HG02588 (cell line): Measurements from ENCODE around the gene KCNJ9.
"Not testable (repeated sequence)": the region's sequence is repeated elsewhere in the genome, so short reads cannot be mapped to it uniquely, and the experiment has no call there.

Experiments used
- ATAC-seq: cut with Tn5 transposase; IDR thresholded peaks from one replicate; pipeline ENCODE4 v1.9.1; 2021; ENCODE audit warnings: mild to moderate bottlenecking, moderate library complexity; ENCODE audit not compliant: unreplicated experiment

Gene KCNJ9

DNA sequence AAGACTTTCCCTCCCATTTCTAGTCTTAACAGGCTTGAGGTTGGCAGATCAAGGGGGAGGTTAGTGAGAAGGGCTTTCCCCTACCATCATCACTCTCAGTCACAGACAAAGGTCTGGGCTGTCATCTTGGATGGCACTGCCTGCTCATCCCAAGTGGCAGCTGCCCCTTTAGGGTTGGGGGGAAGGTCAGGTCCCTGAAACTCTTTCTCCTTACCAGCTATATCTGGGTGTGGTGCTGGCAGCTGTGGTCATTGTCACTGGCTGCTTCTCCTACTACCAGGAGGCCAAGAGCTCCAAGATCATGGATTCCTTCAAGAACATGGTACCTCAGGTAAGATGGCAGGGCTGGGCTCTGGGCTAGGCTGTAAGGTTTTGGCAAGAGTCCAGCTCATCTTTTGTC lies 42.4 kb downstream of the KCNJ9 start:
- ATAC-seq, result no peak

DNA sequence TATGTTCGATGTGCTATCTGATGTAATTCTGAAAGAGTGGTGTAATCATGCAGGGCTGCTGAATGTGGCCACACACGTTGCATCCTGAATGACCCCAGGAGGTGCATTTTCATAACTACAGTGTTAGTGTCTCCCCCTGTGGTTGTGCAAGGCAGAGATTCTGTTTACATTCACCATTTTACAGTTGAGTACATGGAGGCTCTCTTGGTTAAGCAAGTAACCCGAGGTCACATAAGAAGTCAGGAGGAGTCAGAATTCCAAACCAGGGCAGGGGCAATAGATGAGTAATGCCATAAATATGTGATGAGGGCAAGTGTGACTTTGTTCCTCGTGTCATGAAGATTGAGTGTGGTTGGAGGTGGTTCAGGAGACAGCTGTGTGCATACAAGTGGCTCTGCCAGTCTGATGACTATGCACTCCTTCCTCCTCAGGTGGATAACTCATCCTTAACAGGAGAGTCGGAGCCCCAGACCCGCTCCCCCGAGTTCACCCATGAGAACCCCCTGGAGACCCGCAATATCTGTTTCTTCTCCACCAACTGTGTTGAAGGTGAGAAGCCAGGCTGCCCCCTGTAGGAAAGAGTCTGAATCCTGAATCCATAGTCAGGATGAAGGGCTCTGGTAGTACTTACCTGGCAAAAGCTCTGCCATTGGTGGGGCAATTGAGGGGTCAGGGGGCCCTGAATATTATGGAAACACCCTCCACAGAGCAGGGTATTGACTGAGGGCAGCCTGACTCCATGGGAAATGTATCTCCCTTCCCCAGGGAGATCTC lies 43.6 kb downstream of the KCNJ9 start:
- ATAC-seq, result no peak

DNA sequence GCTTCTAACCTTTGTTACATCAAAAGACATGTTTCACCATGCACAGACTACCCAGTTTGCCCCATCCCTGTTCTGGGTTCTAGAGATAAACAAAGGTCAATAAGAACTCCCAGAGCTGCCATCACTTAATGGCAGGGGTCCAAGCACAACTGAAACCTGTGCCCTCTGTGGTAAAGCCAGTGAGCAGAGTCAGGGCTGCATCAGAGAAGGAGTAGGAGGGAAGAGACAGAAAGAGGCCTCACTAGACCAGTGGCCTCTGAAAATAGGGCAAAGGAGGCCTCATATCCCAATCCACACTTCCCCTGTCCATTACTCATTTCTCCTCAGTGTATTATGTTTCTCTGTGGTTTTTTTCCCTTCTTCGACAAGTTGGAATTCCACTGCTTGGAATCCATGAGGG lies 44.4 kb downstream of the KCNJ9 start:
- ATAC-seq, result no peak

DNA sequence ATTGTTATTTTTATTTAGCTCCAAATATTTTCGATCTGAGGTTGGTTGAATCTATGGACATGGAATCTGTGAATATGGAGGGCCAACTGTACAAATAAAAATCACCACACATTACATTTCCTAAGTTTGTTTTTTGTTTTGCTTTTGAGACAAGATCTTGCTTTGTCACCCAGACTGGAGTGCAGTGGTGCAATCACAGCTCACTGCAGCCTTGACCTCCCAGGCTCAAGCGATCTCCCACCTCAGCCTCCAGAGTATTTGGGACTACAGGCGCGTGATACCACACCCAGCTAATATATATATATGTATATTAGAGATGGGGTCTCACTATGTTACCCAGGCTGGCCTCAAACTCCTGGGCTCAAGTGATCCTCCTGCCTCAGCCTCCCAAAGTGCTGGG lies 45.0 kb downstream of the KCNJ9 start:
- not testable (repeated sequence) for ATAC-seq

DNA sequence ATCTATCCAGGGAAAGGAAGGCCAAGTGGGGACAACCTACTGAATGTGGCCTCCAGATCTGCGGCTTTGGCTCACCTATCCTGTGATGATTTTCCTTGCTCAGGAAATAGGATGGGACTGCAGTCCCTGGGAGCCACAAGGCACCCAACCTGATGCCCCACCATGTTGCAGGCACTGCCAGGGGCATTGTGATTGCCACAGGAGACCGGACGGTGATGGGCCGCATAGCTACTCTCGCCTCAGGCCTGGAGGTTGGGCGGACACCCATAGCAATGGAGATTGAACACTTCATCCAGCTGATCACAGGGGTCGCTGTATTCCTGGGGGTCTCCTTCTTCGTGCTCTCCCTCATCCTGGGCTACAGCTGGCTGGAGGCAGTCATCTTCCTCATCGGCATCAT lies 46.0 kb downstream of the KCNJ9 start:
- ATAC-seq, result no peak

DNA sequence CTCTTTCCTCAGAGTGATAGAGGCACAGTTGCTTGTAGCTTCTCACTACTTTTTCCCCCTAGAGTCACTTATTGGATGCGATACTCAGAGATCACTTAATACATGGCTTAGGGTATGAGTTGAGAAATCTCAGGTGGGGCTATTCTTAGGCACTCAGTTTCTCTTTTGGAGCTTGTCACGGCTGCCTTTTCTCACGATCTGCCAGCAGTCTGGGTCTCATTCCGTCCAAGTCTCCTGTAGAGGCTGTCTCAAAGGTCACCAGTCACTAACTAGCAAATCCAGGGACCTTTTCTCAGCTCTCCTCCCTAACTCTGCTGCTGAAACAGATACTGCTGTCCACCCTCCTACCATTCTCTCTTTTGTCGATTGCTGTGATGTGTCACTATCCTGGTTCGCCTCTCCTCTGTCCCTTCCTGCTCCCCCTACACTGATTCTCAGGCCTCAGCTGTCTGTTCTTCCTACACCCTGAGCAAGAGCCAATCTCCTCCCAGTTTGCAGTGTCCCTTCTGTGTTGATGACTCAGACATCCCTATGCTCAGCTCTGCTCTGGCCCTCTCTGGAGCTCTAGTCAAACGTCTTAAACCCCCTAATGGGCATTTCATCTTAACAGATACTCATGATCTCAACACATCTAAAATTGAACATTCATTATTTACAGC lies 46.7 kb downstream of the KCNJ9 start:
- ATAC-seq, result no peak

DNA sequence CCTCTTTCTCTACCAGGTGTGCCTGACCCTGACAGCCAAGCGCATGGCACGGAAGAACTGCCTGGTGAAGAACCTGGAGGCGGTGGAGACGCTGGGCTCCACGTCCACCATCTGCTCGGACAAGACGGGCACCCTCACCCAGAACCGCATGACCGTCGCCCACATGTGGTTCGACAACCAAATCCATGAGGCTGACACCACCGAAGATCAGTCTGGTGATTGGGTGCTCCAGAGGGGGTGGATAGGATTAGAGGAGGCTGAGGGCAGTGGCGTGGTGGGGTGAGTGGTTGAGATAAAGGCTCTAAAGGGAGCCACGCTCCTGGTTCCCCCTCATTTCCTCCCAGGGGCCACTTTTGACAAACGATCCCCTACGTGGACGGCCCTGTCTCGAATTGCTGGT lies 47.3 kb downstream of the KCNJ9 start:
- no peak for ATAC-seq

DNA sequence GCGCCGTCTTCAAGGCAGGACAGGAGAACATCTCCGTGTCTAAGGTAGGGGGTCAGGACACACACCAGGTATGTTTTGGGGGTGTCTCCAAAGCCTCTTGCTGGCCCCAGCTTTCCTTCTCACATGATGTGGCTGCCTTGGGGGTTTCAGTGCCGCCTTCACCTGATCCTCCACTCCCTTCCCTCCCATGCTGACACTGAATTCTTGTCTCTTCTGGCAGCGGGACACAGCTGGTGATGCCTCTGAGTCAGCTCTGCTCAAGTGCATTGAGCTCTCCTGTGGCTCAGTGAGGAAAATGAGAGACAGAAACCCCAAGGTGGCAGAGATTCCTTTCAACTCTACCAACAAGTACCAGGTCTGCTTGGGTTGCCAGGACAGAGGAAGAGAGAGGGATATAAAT lies 47.7 kb downstream of the KCNJ9 start:
- no peak for ATAC-seq

DNA sequence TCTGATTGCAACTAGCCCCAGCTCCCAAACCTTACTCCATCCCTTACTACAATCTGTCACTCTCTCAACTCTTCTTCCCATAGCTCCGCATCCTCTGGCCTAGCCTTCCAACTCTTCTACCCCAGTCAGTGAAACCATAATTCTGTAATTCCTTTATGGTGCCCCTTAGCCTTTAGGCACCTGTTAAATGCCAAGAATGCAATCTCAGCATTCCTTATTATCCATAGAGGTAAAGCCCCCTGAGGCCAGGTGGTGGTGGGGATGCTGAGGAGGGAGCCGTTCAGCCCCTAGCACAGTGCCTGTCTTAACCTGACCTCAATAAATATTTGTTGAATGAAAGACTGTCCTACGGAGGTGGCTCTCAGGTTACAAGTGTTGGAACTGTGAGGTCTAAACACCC lies 48.2 kb downstream of the KCNJ9 start:
- no peak for ATAC-seq

DNA sequence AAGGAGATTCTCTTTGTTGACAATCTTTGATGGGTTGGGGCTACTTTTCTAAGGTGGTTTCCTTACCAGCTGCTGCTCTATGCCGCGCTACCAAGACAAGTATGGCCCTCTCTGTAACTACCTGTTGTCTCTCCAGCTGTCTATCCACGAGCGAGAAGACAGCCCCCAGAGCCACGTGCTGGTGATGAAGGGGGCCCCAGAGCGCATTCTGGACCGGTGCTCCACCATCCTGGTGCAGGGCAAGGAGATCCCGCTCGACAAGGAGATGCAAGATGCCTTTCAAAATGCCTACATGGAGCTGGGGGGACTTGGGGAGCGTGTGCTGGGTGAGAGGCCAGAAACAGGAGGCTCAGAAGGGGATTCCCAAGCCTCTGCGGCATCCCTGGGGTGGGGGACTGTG lies 48.6 kb downstream of the KCNJ9 start:
- ATAC-seq, result no peak

DNA sequence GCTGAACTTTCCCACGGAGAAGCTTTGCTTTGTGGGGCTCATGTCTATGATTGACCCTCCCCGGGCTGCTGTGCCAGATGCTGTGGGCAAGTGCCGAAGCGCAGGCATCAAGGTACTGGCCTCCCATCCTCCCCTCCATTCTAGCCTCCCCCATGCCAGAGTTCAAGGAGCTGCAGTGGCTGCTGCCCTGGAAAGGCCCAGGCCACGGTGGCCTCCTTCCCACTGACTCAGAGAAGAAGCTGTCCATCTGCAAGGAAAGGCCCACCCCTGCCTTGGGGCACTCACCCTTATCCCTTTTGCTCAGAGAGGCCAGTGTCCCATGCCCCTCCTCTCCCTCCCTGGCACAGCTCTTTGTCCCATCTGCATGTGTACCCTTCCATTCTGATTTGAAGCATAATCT lies 49.1 kb downstream of the KCNJ9 start:
- ATAC-seq, result no peak

DNA sequence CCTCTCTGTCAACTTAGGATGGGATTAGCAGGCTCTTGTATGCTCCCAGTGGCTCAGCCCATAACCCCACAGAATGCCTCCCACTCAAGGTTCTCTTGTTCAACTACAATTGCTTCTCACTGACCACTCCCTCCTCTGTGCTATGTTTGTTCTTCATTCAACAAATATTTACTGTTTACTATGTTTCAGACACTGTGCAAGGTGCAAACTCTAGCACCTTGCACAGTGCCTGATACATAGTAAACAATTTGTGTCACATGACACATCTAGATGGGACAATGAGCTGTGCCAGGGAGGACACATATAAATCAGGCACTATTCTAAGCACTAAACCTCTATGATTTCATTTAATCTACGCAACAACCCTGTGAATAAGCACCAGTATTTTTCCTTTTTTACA lies 49.6 kb downstream of the KCNJ9 start:
- no peak for ATAC-seq

DNA sequence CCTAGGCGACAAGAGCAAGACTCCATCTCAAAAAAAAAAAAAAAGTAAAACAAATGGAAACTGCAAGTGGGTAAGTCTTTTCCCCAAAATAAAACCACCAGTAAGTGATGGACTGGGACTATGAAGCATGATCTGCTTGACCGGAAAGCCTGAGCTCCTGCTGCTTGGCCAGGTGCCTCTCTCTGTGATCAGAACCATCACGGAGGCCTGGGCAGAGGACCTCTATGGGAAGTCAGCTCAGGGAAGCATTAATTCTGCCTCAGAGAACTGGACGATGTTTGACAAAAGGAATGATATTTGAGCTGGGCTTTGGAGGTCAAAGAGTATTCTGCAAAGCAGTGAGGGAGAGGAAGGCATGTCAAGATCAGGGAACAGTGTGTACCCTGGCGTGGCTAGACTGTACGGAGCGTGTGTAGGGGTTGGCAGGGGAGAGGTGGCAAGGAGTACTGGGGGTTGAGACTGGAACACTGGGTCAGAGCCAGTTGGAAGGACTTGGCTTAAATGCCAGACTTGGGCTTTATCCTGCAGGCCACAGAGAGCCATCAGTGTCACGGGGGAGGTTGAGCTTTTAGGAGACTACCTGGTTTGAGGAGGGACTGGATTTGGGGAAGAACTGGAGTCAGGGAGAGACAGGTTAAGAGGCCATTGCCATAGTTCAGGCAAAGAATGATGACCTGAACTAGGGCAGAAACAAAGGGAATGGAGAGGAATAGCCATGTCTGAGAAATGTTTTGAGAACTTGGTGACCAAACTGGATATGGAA lies 50.6 kb downstream of the KCNJ9 start:
- no peak for ATAC-seq

DNA sequence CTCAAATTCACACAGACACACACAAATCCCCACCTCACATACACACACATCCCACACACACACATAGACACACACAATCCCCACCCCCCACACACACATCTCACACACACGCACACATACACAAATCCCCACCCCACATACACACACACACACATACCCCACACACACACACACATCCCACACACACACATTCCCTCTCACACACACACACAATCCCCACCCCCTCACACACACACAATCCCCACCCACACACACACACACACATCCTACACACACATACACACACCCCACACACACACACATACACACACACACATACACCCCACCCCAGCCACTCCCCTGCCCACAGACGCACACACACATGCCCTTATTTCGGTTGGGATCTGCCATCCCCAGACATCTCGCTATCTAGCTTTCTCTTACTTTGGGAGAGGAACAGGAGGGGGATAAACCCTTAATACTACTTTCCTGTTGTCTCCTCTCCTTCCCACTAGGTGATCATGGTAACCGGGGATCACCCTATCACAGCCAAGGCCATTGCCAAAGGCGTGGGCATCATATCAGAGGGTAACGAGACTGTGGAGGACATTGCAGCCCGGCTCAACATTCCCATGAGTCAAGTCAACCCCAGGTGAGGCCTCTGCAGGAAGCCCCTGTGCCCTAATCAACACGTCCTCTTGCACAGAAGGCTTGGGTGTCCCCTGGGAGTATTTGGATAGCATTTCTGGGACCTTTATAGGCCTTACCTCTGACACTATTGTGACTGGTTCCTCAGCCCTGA lies 52.8 kb downstream of the KCNJ9 start:
- no peak for ATAC-seq

DNA sequence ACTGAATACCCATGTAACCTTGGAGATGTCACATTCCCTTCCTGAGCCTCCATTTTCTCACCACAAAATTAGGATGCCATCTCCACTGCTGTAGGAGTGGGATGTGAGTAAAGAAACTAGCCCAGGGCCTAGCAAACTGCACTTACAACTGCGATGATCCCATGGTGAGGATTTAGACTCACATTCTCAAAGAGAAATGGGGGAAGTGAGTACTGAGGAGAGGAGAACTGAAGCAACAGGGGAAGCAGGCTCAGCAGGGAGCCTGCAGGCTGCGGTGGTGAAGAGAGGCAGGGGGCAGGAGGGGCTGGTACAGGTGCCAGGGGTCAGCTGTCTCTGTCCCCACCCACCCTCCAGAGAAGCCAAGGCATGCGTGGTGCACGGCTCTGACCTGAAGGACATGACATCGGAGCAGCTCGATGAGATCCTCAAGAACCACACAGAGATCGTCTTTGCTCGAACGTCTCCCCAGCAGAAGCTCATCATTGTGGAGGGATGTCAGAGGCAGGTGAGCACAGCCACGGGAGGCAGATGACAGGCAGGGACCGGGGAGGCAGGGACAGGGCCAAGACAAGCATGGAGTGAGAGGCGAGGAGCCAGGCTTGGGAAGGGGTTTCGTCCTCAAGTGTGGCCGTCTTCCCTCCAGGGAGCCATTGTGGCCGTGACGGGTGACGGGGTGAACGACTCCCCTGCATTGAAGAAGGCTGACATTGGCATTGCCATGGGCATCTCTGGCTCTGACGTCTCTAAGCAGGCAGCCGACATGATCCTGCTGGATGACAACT lies 53.6 kb downstream of the KCNJ9 start:
- ATAC-seq, result no peak

DNA sequence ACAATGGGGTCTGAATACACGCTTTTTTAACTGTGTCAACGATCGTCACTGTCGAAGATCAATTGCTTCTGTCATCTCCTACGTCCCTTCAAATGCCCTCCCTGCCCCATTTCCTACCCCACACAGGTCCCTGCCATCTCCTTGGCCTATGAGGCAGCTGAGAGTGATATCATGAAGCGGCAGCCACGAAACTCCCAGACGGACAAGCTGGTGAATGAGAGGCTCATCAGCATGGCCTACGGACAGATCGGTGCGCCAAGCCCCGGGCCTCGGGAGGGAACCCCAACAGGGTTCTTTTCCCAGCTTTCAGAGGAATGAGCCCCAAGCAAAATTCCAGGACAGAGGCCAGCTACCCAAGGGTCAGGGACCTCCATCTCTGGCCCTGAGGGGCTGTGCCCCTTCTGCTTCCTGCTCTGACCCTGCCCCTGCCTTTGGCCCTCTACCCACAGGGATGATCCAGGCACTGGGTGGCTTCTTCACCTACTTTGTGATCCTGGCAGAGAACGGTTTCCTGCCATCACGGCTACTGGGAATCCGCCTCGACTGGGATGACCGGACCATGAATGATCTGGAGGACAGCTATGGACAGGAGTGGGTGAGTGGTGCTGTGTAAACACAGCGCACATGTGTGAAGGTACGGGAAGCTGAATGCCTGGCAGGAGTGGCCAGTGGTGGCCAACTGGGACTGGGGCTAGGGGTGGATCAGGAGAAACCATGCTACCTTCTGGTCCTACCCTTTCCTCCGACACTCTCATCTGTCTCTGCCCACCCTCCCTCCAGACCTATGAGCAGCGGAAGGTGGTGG lies 55.0 kb downstream of the KCNJ9 start:
- ATAC-seq, result no peak

DNA sequence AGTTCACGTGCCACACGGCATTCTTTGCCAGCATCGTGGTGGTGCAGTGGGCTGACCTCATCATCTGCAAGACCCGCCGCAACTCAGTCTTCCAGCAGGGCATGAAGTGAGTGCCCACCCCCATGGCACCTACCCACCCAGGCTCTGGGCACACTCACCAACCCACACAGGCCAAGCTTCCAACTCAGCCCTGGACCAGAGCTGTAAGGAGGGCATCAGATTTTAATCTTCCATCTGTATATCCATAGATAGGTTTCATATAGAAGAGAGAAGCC lies 55.5 kb downstream of the KCNJ9 start:
- ATAC-seq, result no peak

DNA sequence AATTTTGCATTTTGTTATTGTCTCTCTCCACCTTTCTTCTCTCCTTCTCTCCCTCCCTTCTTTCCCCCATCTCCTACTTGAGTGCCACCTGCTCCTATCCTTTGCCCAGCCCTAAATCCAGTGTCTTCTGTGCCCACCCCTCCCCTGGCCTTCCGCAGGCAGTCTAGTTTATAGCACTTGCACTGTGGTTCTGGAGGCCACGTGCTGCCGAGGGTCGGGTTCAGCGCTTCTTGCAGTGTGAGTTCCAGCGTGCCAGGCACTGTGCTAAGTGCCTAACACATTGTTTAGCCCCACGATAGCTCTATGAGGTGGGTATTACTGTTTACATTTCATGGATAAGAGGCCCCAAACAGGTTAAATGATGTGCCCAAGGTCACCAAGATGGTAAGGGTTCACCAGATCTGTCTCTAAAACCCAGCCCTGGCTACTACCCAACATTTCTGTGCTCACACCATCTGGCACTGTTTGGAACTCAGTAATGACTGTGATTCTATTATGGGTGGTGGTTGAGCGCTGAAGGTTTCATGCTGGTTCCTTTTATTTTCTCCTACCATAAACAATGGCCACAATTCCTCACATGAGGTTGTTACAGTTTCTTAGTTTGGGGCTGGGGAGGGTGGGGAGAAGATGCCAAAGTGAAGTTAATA lies 56.0 kb downstream of the KCNJ9 start:
- ATAC-seq, result no peak

DNA sequence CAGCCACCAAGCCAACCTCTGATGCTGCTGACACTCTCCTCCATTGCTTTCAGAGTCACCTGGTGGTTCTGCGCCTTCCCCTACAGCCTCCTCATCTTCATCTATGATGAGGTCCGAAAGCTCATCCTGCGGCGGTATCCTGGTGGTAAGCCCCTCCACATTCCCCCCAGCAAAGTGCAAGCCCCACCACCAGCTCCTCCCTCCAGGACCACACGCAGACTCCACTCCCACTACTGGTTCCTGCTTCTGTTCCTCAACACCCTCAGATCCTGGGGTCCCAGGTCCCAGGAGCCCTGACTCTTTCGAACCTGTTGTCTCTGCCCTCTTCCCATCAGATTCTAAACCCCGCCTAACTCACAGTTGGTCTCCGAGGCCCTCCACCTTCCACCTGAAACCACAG lies 58.5 kb downstream of the KCNJ9 start:
- no peak for ATAC-seq
